Omental fat pad (tissue), 4 donors: ENCODE measurements around the gene SPRING1. TPM values are rescaled to one million over a fixed set of nuclear protein-coding genes. Genes with fewer than 3 reads are reported as not detected.
A peak's percentile ranks its signal among the peaks of the same experiment; 100 is the strongest.

Source experiments
- ATAC-seq: fragments of 150-250 bp; one replicate; pipeline ENCODE4 v1.9.1; 2016; ENCODE audit warnings: mild to moderate bottlenecking, moderate library complexity; ENCODE audit not compliant: low FRiP score
- DNase-seq: peaks from one replicate; pipeline ENCODE4 v3.0.0-alpha.2; 2019; ENCODE audit warnings: low spot score
- total RNA-seq, 4 donors: library from RNA; depleted of rRNA; stranded (reverse); fragments of >200 nt; gene quantifications; one replicate each; pipeline ENCODE4 v1.1.0, GENCODE V29; 2016
- TF ChIP-seq, protein P1 (sequence below), 3 donors: fragments of 450-650 bp; IDR thresholded peaks; one replicate each; pipeline ENCODE4 v1.5.1; 2016 to 2017; ENCODE audit warnings: antibody characterized with exemption in 3 of 3, mild to moderate bottlenecking in 3 of 3, moderate library complexity in 2 of 3

SPRING1 gene
- 10 to 100 TPM; 15.3 to 30.7 (median 22.0) TPM for total RNA-seq

GRCh38 chr12:116737774-116738657, at the start of gene SPRING1, which contains the start of gene RNFT2:
Gene SPRING1, minus strand, starts transcription at chr12:116738069. Its CDS starts 169 bp downstream, at chr12:116737900.
Gene RNFT2, plus strand, starts transcription at chr12:116738315. Its CDS starts 2,183 bp downstream, at chr12:116740498.
- DNase-seq (peak; percentile 96), ATAC-seq (peak; percentile 100)
- TF ChIP-seq, protein P1, sequence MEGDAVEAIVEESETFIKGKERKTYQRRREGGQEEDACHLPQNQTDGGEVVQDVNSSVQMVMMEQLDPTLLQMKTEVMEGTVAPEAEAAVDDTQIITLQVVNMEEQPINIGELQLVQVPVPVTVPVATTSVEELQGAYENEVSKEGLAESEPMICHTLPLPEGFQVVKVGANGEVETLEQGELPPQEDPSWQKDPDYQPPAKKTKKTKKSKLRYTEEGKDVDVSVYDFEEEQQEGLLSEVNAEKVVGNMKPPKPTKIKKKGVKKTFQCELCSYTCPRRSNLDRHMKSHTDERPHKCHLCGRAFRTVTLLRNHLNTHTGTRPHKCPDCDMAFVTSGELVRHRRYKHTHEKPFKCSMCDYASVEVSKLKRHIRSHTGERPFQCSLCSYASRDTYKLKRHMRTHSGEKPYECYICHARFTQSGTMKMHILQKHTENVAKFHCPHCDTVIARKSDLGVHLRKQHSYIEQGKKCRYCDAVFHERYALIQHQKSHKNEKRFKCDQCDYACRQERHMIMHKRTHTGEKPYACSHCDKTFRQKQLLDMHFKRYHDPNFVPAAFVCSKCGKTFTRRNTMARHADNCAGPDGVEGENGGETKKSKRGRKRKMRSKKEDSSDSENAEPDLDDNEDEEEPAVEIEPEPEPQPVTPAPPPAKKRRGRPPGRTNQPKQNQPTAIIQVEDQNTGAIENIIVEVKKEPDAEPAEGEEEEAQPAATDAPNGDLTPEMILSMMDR (IDR thresholded peaks at IDR 0.05) = no peak

DNA sequence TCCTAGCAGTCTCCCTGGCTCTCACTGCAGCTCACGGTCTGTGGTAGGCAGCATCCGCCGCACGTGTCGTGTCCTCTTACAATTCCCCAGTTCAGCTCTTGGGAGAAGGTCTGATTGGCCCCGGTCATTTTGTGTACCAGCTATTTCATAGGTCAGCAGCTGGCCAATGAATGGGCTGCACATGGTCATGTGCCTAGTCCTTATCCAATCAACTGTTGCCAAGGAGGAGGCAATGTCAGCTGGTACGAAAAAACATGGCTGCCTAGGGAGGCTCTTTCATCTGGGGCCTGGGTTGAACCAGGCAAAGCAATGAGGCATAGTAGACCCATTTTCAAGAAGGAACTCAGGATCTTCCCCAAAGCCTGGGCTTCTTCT, 46.4 kb upstream of the SPRING1 start:
- ATAC-seq (no peak), DNase-seq (no peak)
- TF ChIP-seq, protein P1 (IDR thresholded peaks at IDR 0.05) = no peak

DNA sequence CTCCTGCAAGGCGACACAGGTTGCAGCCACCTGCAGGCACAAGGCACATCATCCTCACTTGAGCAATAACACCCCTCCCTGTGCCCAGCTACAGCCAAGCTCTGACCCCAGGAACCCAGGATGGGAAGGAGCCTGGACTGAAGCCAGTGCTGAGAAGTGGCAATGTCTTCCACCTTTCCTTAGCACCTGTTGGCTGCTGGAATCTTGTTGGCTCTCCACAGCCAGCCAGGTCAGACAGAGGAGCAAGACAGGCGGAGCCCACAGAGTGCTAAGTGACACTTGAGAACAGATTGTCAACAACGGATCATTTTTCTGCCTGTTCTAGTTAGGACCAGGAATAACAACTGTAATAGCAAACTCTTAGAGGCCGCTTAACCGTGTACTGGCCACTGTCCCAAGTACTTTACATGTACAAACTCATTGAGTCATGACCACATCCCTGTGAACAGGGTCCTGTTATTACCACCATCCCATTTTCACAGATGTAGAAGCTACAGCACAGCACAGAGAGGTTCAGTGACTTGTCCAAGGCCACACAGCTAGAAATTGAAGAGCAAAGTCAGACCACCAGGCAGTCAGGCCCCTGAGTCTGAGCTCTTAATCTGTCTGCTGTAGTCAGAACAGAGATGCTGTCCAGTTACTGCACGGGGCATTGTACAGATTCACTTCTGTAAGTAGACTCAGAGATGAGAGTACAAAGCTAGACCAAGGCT, 45.8 kb upstream of the SPRING1 start:
- no peak for DNase-seq
- TF ChIP-seq, protein P1 (IDR thresholded peaks at IDR 0.05) = no peak
- ATAC-seq = no peak

DNA sequence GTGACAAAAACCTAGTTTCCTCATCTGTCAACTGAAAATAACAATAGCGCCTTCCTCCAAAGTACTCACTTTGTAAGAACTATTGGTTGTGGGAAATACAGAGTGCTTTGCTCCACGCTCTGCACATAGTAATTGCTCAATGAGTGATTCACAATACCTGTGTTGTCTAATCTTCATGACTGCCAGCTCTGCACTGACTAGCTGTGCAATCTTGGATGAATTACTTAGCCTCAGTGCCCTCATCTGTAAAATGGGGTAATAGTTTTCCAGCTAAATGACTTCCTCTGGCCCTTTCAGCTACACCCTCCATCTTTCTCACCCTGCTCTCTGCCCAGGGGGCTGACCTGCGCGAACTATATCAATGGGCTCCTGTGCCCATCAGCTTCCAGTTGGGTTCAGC, 43.1 kb upstream of the SPRING1 start:
- no peak for ATAC-seq
- TF ChIP-seq, protein P1 (IDR thresholded peaks at IDR 0.05) = no peak
- DNase-seq = no peak

- DNase-seq (no peak), ATAC-seq (no peak)
- TF ChIP-seq, protein P1 (IDR thresholded peaks at IDR 0.05) = no peak
These were observed 41.7 kb upstream of the SPRING1 start for GRCh38 chr12:116779597-116779996.

- ATAC-seq = no peak
- TF ChIP-seq, protein P1 (IDR thresholded peaks at IDR 0.05) = no peak
- no peak for DNase-seq
These were observed 39.4 kb upstream of the SPRING1 start for GRCh38 chr12:116777245-116777644.
